ENCODE data around the gene OR56A5. TPM values are rescaled to one million over a fixed set of nuclear protein-coding genes. Genes with fewer than 3 reads are reported as not detected.
"Not testable (repeated sequence)": the region's sequence is repeated elsewhere in the genome, so short reads cannot be mapped to it uniquely, and the experiment has no call there.

OR56A5 gene, protein sequence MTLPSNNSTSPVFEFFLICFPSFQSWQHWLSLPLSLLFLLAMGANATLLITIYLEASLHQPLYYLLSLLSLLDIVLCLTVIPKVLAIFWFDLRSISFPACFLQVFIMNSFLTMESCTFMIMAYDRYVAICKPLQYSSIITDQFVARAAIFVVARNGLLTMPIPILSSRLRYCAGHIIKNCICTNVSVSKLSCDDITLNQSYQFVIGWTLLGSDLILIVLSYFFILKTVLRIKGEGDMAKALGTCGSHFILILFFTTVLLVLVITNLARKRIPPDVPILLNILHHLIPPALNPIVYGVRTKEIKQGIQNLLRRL
- total RNA-seq, result not detected

DNA sequence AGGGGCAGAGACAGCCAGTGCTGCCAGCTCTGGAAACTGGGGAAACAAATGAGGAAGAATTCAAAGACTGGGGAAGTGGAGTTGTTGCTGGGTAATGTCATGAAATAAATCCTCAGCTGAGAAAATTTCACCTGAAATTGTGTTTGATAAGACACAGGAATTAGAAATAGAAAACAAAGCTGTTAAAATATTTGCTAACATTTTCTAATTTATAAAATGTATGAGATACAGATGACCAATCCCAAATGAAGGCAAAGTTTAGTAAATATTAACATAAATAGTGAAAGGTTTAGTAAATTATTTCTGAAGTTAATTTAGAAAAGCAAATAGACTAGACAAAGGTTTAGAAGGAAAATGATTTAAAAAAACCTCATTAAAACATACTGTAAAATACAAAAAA is at the start of gene OR56A5:
Gene OR56A5 (minus strand): TSS at position 101 of the 400 bp plus-strand sequence. CDS start 0 bp downstream, at position 101.
- ATAC-seq (no peak), DNase-seq (ENCODE audit: low spot score in 2 of 2) (no peak)
- Mint-ChIP-seq H3K9me3 (peaks cover 8 to 16% of the 10 kb centered on the region in 2 donors), H3K27ac (no peak within 1 kb of the TSS), H3K36me3 (peaks cover 0 to 4% of the 10 kb centered on the region in 2 donors)

DNA sequence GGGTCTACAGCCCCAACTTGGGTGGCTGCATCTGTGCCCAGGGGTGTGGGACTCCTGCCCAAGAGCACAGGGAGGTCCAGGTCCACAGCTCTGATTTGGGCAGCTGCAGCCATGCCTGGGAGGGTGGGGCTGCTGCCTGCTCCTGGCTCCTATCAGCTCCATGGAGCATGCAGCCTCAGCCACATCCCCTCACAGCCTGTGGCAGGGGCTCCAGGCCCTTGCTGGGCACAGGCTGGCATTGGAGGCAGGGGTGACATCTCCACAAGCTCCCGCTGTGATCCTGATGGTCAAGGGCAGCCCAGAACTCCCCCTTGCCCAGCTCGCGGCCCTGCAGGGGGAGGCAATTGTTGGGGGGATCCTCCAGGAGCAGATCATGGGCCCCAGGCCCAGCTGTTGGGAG is 44.7 kb upstream of the OR56A5 start:
- ATAC-seq (no peak), DNase-seq (ENCODE audit: low spot score in 2 of 2) (no peak)
- peaks cover 0 to 5% of the 10 kb centered on the region in 2 donors for H3K9me3 Mint-ChIP-seq
- peaks cover 5 to 9% of the 10 kb centered on the region in 2 donors for H3K36me3 Mint-ChIP-seq
- no peak overlapping the region for H3K27ac Mint-ChIP-seq

DNA sequence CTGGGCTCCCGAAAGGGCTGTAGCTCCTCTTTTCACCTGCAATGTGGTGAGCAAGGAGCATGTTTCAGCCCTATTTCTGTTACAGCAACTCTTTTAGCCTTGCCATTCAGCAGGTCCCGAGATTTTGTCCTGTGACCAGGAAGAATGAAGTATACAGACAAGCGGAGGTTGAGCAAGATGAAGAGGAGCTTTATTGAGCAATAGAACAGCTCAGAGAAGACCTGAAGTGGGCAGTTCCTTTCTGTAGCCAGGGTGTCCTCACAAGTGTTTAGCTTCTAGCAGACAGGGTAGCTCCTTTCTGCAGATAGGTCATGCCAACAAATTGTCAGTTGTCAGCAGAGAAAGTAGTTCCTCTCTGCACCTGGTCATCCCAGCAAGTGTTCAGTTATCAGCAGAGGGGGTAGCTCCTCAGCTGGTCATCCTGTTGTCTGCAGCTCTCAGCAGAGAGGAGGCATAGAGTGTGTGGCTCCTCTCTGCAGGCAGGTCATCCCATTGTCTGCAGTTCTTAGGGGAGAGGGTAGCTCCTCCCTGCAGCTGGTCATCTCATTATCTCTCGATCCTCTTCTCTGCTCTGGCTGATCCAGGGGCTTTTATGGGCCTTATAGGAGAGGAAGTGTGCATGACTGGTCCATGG is 43.9 kb upstream of the OR56A5 start:
- ATAC-seq (no peak), DNase-seq (ENCODE audit: low spot score in 2 of 2) (no peak)
- Mint-ChIP-seq H3K36me3 (peaks cover 5 to 9% of the 10 kb centered on the region in 2 donors), H3K27ac (no peak overlapping the region), H3K9me3 (peaks cover 0 to 5% of the 10 kb centered on the region in 2 donors)

DNA sequence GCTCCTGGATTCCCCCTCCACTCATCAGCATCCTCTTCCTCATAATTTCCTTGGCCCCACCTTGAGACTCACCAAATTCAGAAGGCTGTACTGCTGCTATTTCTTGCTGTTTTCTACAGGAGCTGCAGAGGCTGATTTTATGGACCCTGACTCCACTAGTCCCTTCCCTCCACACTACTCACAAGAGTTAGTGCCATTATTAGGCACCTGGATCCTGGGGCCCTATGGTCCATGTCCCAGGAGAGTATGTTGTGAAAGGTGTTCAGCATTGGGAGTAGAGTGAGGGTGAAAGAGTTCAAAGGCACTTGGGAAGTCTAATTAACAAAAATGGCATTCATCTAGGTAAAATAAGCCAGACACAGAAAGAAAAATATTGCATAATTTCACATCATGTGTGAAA is 38.6 kb upstream of the OR56A5 start, which contains the start of gene OR56A4:
Gene OR56A4 (minus strand): TSS at position 101 of the 400 bp plus-strand sequence. CDS start 3,954 bp downstream, outside the sequence.
- DNase-seq (ENCODE audit: low spot score in 2 of 2) (no peak), ATAC-seq (no peak)
- H3K27ac Mint-ChIP-seq, result no peak within 1 kb of the TSS
- H3K9me3 Mint-ChIP-seq, result no peaks in the 10 kb centered on the region
- H3K36me3 Mint-ChIP-seq, result no peaks in the 10 kb centered on the region

DNA sequence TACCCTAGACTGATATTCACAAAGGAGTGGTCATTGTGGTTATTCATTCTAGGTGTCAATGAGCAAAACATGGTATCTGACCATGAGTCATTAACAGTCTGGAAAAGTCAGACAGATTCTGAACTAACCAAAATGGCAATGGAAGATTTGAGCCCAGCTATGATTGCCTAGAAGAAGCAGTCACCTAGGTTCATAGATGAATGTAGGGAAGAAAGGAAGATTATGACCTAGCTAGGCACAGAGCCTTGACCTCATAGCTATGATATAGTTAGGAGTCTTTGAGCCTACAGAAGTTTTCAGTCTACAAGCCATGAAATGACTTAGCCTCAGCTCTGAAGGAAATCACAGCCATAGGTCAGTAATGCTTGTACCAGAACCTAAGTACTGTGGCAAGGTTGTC is 38.1 kb upstream of the OR56A5 start:
- DNase-seq (ENCODE audit: low spot score in 2 of 2) (no peak), ATAC-seq (peak; percentile 18 to 37)
- Mint-ChIP-seq H3K9me3 (no peaks in the 10 kb centered on the region), H3K27ac (no peak overlapping the region), H3K36me3 (no peaks in the 10 kb centered on the region)

GRCh38 chr11:6002202-6002699 is 34.0 kb upstream of the OR56A5 start:
- DNase-seq (ENCODE audit: low spot score in 2 of 2), result no peak
- no peaks in the 10 kb centered on the region for H3K9me3 Mint-ChIP-seq
- H3K27ac Mint-ChIP-seq, result peak overlapping the region in 1 of 2 donors; percentile 15
- no peak for ATAC-seq
- no peaks in the 10 kb centered on the region for H3K36me3 Mint-ChIP-seq

DNA sequence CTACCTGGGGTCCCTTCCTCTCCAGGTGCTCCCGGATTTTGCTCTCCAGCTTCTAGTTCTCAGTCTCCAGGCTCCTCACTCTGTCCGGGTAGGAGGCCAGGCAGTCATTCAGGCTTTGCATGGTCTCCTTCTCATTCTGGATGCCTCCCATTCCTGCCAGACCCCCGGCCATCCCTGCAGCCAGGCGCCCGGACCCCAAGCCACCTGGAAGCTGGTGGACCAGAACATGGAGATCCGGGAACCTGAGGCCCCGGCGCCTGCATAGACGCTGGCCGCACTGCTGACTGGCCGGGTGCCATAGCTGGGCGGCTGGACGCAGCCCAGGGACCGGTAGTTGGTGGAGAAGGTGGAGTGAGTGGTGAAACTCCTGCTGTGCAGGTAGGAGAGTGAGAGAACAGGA is 26.5 kb upstream of the OR56A5 start:
- DNase-seq (ENCODE audit: low spot score in 2 of 2) (no peak), ATAC-seq (no peak)
- Mint-ChIP-seq H3K36me3 (no peaks in the 10 kb centered on the region), H3K9me3 (no peaks in the 10 kb centered on the region), H3K27ac (no peak overlapping the region)

GRCh38 chr11:5992604-5993251 is 24.4 kb upstream of the OR56A5 start:
- ATAC-seq (no peak), DNase-seq (ENCODE audit: low spot score in 2 of 2) (no peak)
- Mint-ChIP-seq H3K27ac (no peak overlapping the region), H3K36me3 (no peaks in the 10 kb centered on the region), H3K9me3 (peaks cover 0 to under 1% of the 10 kb centered on the region in 2 donors)

- Mint-ChIP-seq H3K9me3 (peaks cover 0 to 4% of the 10 kb centered on the region in 2 donors), H3K36me3 (no peaks in the 10 kb centered on the region), H3K27ac (no peak overlapping the region)
- ATAC-seq (no peak), DNase-seq (ENCODE audit: low spot score in 2 of 2) (no peak)
Measured at GRCh38 chr11:5992150-5992549, 23.9 kb upstream of the OR56A5 start.

- DNase-seq (ENCODE audit: low spot score in 2 of 2) (no peak), ATAC-seq (no peak)
- Mint-ChIP-seq H3K36me3 (no peaks in the 10 kb centered on the region), H3K9me3 (peaks cover 0 to 4% of the 10 kb centered on the region in 2 donors), H3K27ac (no peak overlapping the region)
Measured at GRCh38 chr11:5989203-5989602, 20.9 kb upstream of the OR56A5 start.

GRCh38 chr11:5986885-5987284 is 18.6 kb upstream of the OR56A5 start, which contains the start of gene OR52L1:
Gene OR52L1, minus strand, starts transcription at chr11:5986985. Its CDS starts 55 bp downstream, at chr11:5986930.
- no peaks in the 10 kb centered on the region for H3K36me3 Mint-ChIP-seq
- DNase-seq (ENCODE audit: low spot score in 2 of 2) (no peak), ATAC-seq (no peak)
- no peak within 1 kb of the TSS for H3K27ac Mint-ChIP-seq
- peaks cover 0 to 4% of the 10 kb centered on the region in 2 donors for H3K9me3 Mint-ChIP-seq

- Mint-ChIP-seq H3K9me3 (peaks cover 4 to 12% of the 10 kb centered on the region in 2 donors), H3K36me3 (no peaks in the 10 kb centered on the region), H3K27ac (no peak overlapping the region)
- no peak for DNase-seq (ENCODE audit: low spot score in 2 of 2)
- ATAC-seq, result no peak
Measured at GRCh38 chr11:5983443-5983842, 15.1 kb upstream of the OR56A5 start.

- Mint-ChIP-seq H3K9me3 (peaks cover 0 to under 1% of the 10 kb centered on the region in 2 donors), H3K27ac (no peak overlapping the region), H3K36me3 (no peaks in the 10 kb centered on the region)
- ATAC-seq (no peak), DNase-seq (ENCODE audit: low spot score in 2 of 2) (no peak)
Measured at GRCh38 chr11:5973530-5973929, 5.2 kb upstream of the OR56A5 start.

- H3K36me3 Mint-ChIP-seq, result peaks cover 0 to 11% of the 10 kb centered on the region in 2 donors
- peaks cover 15 to 16% of the 10 kb centered on the region in 2 donors for H3K9me3 Mint-ChIP-seq
- no peak overlapping the region for H3K27ac Mint-ChIP-seq
- ATAC-seq, result no peak
- no peak for DNase-seq (ENCODE audit: low spot score in 2 of 2)
Measured at GRCh38 chr11:5967708-5968107, 586 bp downstream of the OR56A5 start.

- H3K36me3 Mint-ChIP-seq, result peaks cover 0 to 11% of the 10 kb centered on the region in 2 donors
- DNase-seq (ENCODE audit: low spot score in 2 of 2) (no peak), ATAC-seq (no peak)
- H3K9me3 Mint-ChIP-seq, result peaks cover 15 to 16% of the 10 kb centered on the region in 2 donors
- no peak overlapping the region for H3K27ac Mint-ChIP-seq
Measured at GRCh38 chr11:5966958-5967357, 1.3 kb downstream of the OR56A5 start.

- not testable (repeated sequence) for H3K27ac Mint-ChIP-seq; ATAC-seq; DNase-seq (ENCODE audit: low spot score in 2 of 2)
- H3K9me3 Mint-ChIP-seq, result peaks cover 15 to 16% of the 10 kb centered on the region in 2 donors
- peaks cover 0 to 11% of the 10 kb centered on the region in 2 donors for H3K36me3 Mint-ChIP-seq
Measured at GRCh38 chr11:5960704-5961320, 7.5 kb downstream of the OR56A5 start.

Measured in activated naive CD4-positive, alpha-beta T cell treated with anti-CD3 and anti-CD28 coated beads, Interleukin-2, amount 50 U/mL, for 72 hours (primary cell).